GM20000 (cell line): ENCODE measurements around the gene TMC2.

Source experiments
- DNase-seq: peaks from one replicate; pipeline ENCODE4 v3.0.0; 2012; ENCODE audit warnings: low spot score
- CTCF ChIP-seq: IDR thresholded peaks from 2 replicates; pipeline ENCODE4 v1.5.1; 2012; ENCODE audit warnings: mild to moderate bottlenecking, control low read depth; ENCODE audit errors: extremely low read depth, missing control alignments

TMC2 gene

GRCh38 chr20:2596673-2597279 is 60.4 kb downstream of the TMC2 start:
- DNase-seq = no peak

GRCh38 chr20:2599288-2600006 is 63.1 kb downstream of the TMC2 start:
- DNase-seq = no peak

More at GRCh38 chr20:2596673-2597279, 60.4 kb downstream of the TMC2 start:
- TF ChIP-seq CTCF = no peak

GRCh38 chr20:2602046-2602735 is 65.8 kb downstream of the TMC2 start:
- no peak for TF ChIP-seq CTCF
- no peak for DNase-seq

More at GRCh38 chr20:2599288-2600006, 63.1 kb downstream of the TMC2 start:
- TF ChIP-seq CTCF = no peak

- TF ChIP-seq CTCF = no peak
- DNase-seq = no peak
Observed at GRCh38 chr20:2602746-2603145, 66.4 kb downstream of the TMC2 start.

GRCh38 chr20:2603816-2604505 is 67.6 kb downstream of the TMC2 start:
- TF ChIP-seq CTCF = no peak

GRCh38 chr20:2604506-2604835 is 68.1 kb downstream of the TMC2 start:
- no peak for TF ChIP-seq CTCF
- DNase-seq = no peak

More at GRCh38 chr20:2603816-2604505, 67.6 kb downstream of the TMC2 start:
- DNase-seq = no peak

GRCh38 chr20:2606507-2607006 is 70.2 kb downstream of the TMC2 start:
- DNase-seq = no peak
- TF ChIP-seq CTCF = no peak
